HEK293T (cell line): ENCODE results near the gene ZNF705A.

Source experiments
- ARNT ChIP-seq: fragments of 450-650 bp; IDR thresholded peaks from 2 replicates; pipeline ENCODE4 v1.6.1; 2017; ENCODE audit warnings: mild to moderate bottlenecking
- BHLHE40 ChIP-seq: fragments of 450-650 bp; IDR thresholded peaks from 2 replicates; pipeline ENCODE4 v1.6.1; 2016; ENCODE audit warnings: mild to moderate bottlenecking, moderate library complexity, borderline replicate concordance
- CTBP1 ChIP-seq: fragments of 450-650 bp; IDR thresholded peaks from 2 replicates; pipeline ENCODE4 v1.6.1; 2016; ENCODE audit warnings: borderline replicate concordance
- ELF4 ChIP-seq: fragments of 450-650 bp; IDR thresholded peaks from 2 replicates; pipeline ENCODE4 v1.6.1; 2017; ENCODE audit warnings: antibody characterized with exemption
- FOXK2 ChIP-seq: fragments of 450-650 bp; IDR thresholded peaks from 2 replicates; pipeline ENCODE4 v1.6.1; 2016; ENCODE audit warnings: mild to moderate bottlenecking
- HDGF ChIP-seq: fragments of 450-650 bp; IDR thresholded peaks from 2 replicates; pipeline ENCODE4 v1.6.1; 2017; ENCODE audit warnings: antibody characterized with exemption, borderline replicate concordance
- LEF1 ChIP-seq: fragments of 450-650 bp; IDR thresholded peaks from 2 replicates; pipeline ENCODE4 v1.6.1; 2017; ENCODE audit warnings: mild to moderate bottlenecking, borderline replicate concordance
- SP1 ChIP-seq: fragments of 450-650 bp; IDR thresholded peaks from 2 replicates; pipeline ENCODE4 v1.6.1; 2017

DNA sequence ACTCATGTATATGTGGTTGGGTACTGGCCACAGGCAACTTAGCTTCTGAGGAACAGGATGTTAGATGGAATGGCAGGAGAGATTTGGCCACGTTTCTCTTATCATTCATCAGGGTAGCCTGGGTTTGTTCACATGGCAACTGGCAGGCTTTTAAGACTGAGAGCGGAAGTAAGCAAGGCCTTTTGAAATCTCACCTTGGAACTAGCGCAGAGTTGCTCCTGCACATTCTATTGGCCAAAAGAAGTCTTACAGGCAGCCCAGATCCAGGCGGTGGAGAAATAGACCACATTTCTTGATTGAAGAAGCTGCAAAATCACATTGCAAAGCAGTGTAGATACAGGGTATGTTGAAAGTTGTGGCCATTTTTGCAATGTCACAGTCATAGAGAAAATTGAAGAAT is 29.7 kb upstream of the ZNF705A start:
- no peak for TF ChIP-seq ARNT
- no peak for TF ChIP-seq SP1
- TF ChIP-seq FOXK2, result no peak
- TF ChIP-seq HDGF, result no peak
- TF ChIP-seq LEF1, result no peak
- no peak for TF ChIP-seq ELF4
- TF ChIP-seq BHLHE40, result no peak
- TF ChIP-seq CTBP1, result no peak
